Ishikawa (cell line): ENCODE measurements around the gene CHPF2.

Experiments used
- CEBPB ChIP-seq: IDR thresholded peaks from 2 replicates; pipeline ENCODE4 v1.6.1; 2012
- EGR1 ChIP-seq: IDR thresholded peaks from 2 replicates; pipeline ENCODE4 v1.6.1; 2012
- EP300 ChIP-seq: IDR thresholded peaks from 2 replicates; pipeline ENCODE4 v1.6.1; 2012; ENCODE audit warnings: borderline replicate concordance
- RAD21 ChIP-seq: IDR thresholded peaks from 2 replicates; pipeline ENCODE4 v1.6.1; 2012; ENCODE audit warnings: low read depth
- TAF1 ChIP-seq: IDR thresholded peaks from 2 replicates; pipeline ENCODE4 v1.6.1; 2012; ENCODE audit warnings: low read depth, mild to moderate bottlenecking
- TF ChIP-seq, protein P1 (sequence below): IDR thresholded peaks from 2 replicates; pipeline ENCODE4 v1.6.1; 2012; ENCODE audit warnings: low read depth, mild to moderate bottlenecking

DNA sequence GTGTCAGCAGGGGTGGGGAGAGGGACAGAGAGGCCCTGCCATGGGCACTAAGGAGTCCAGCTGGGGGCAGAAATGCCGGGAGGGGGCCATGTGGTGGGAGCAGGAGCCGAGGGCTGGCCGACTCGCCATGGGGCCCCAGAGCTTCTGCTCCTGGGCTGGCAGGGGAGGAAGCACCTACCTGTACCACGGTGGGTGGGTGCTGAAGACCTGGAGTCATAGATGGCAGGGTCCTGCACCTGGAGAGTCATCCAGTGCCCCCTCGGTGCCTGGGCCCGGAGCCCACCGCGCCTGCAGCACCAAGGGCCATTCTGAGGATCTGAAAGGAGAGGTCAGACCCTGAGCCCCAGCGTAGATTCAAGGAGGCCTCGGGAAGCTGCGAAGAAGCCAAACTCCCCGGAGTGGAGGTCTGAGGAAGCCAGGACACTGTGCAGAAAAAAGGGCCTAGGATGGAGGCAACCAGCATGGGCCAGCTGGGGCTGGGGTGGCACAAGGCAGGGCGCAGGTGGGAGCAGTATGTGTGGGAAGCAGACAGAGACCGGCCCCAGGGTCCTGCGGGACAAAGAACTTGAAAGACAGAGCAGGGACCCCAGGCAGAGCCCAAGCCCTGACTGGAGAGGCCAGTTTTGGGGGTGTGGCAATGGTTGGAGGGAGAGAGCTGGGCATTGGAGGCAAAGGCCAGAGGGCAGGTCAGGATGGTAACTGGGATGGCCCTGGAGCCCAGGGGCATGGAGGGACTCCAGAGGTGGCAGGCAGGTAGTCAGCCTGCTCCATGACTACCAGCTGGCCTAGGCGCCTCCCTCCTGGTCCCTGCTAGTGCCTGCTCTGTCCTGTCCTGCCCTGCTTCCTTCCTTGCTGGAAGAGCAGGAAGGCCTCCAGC, 42.9 kb downstream of the CHPF2 start:
- TF ChIP-seq, protein P1, sequence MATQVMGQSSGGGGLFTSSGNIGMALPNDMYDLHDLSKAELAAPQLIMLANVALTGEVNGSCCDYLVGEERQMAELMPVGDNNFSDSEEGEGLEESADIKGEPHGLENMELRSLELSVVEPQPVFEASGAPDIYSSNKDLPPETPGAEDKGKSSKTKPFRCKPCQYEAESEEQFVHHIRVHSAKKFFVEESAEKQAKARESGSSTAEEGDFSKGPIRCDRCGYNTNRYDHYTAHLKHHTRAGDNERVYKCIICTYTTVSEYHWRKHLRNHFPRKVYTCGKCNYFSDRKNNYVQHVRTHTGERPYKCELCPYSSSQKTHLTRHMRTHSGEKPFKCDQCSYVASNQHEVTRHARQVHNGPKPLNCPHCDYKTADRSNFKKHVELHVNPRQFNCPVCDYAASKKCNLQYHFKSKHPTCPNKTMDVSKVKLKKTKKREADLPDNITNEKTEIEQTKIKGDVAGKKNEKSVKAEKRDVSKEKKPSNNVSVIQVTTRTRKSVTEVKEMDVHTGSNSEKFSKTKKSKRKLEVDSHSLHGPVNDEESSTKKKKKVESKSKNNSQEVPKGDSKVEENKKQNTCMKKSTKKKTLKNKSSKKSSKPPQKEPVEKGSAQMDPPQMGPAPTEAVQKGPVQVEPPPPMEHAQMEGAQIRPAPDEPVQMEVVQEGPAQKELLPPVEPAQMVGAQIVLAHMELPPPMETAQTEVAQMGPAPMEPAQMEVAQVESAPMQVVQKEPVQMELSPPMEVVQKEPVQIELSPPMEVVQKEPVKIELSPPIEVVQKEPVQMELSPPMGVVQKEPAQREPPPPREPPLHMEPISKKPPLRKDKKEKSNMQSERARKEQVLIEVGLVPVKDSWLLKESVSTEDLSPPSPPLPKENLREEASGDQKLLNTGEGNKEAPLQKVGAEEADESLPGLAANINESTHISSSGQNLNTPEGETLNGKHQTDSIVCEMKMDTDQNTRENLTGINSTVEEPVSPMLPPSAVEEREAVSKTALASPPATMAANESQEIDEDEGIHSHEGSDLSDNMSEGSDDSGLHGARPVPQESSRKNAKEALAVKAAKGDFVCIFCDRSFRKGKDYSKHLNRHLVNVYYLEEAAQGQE = no peak
- TF ChIP-seq EP300 (no peak), RAD21 (no peak), TAF1 (no peak), EGR1 (no peak), CEBPB (no peak)
